ENCODE data around the gene IGF1R. TPM values are rescaled to one million over a fixed set of nuclear protein-coding genes. Genes with fewer than 3 reads are reported as not detected.

The IGF1R gene
- total RNA-seq, 1 experiment from 2014 or later = 51.6 TPM

- no peak overlapping the region for H3K4me3 Mint-ChIP-seq (ENCODE audit: unreplicated experiment)
- DNase-seq = no peak
- no peaks in the 10 kb centered on the region for H3K27me3 ChIP-seq (replicated peaks; ENCODE audit: control insufficient read depth, insufficient read depth, low read length)
- no peaks in the 10 kb centered on the region for H3K4me1 ChIP-seq
- H3K27ac Mint-ChIP-seq (ENCODE audit: unreplicated experiment) = no peak overlapping the region
- no peaks in the 10 kb centered on the region for H3K36me3 Mint-ChIP-seq (ENCODE audit: insufficient read depth, unreplicated experiment)
- no peaks in the 10 kb centered on the region for H3K9me3 Mint-ChIP-seq (ENCODE audit: unreplicated experiment)
- H3K9me3 ChIP-seq = no peaks in the 10 kb centered on the region
- ChIA-PET CTCF (no interaction called here), POLR2A (no interaction called here)
- intact Hi-C loops (cut with micrococcal nuclease; ENCODE audit: unreplicated experiment) = no loop called here
- no peak for TF ChIP-seq CTCF (IDR thresholded peaks at IDR 0.05; ENCODE audit: insufficient read depth in 1 of 2, low read depth in 1 of 2, low read length in 1 of 2, severe bottlenecking in 1 of 2, unreplicated experiment in 1 of 2)
- no peak overlapping the region for H3K4me3 ChIP-seq (ENCODE audit: low read depth, low read length)
- no TSS peak for BruUV-seq (replicated peaks)
- H3K27me3 Mint-ChIP-seq (ENCODE audit: insufficient read depth, unreplicated experiment) = peaks cover 2% of the 10 kb centered on the region
- H3K4me1 Mint-ChIP-seq (ENCODE audit: low read depth, unreplicated experiment) = no peaks in the 10 kb centered on the region
- no peaks in the 10 kb centered on the region for H3K36me3 ChIP-seq (ENCODE audit: control insufficient read depth, insufficient read depth, low read length)
These were observed 322.5 kb downstream of the IGF1R start for GRCh38 chr15:98970799-98971198.

GRCh38 chr15:98976500-98976899 is 328.2 kb downstream of the IGF1R start:
- POLR2A ChIA-PET = no interaction called here
- BruUV-seq (replicated peaks) = no TSS peak

GRCh38 chr15:98977441-98977840 is 329.1 kb downstream of the IGF1R start:
- Mint-ChIP-seq H3K36me3 (ENCODE audit: insufficient read depth, unreplicated experiment) (no peaks in the 10 kb centered on the region), H3K4me1 (ENCODE audit: low read depth, unreplicated experiment) (no peaks in the 10 kb centered on the region), H3K27ac (ENCODE audit: unreplicated experiment) (no peak overlapping the region), H3K27me3 (ENCODE audit: insufficient read depth, unreplicated experiment) (peaks cover 2% of the 10 kb centered on the region), H3K4me3 (ENCODE audit: unreplicated experiment) (no peak overlapping the region), H3K9me3 (ENCODE audit: unreplicated experiment) (no peaks in the 10 kb centered on the region)
- no peaks in the 10 kb centered on the region for H3K27me3 ChIP-seq (replicated peaks; ENCODE audit: control insufficient read depth, insufficient read depth, low read length)
- TF ChIP-seq CTCF (IDR thresholded peaks at IDR 0.05; ENCODE audit: insufficient read depth in 1 of 2, low read depth in 1 of 2, low read length in 1 of 2, severe bottlenecking in 1 of 2, unreplicated experiment in 1 of 2) = no peak
- no peak for DNase-seq
- ChIA-PET CTCF (no interaction called here), POLR2A (no interaction called here)
- no TSS peak for BruUV-seq (replicated peaks)
- H3K4me1 ChIP-seq = no peaks in the 10 kb centered on the region
- H3K4me3 ChIP-seq (ENCODE audit: low read depth, low read length) = no peak overlapping the region
- intact Hi-C loops (cut with micrococcal nuclease; ENCODE audit: unreplicated experiment) = no loop called here
- no peaks in the 10 kb centered on the region for H3K9me3 ChIP-seq
- no peaks in the 10 kb centered on the region for H3K36me3 ChIP-seq (ENCODE audit: control insufficient read depth, insufficient read depth, low read length)

More at GRCh38 chr15:98976500-98976899, 328.2 kb downstream of the IGF1R start:
- H3K4me3 Mint-ChIP-seq (ENCODE audit: unreplicated experiment) = no peak overlapping the region
- no peaks in the 10 kb centered on the region for H3K36me3 Mint-ChIP-seq (ENCODE audit: insufficient read depth, unreplicated experiment)
- no peaks in the 10 kb centered on the region for H3K9me3 Mint-ChIP-seq (ENCODE audit: unreplicated experiment)
- Histone ChIP-seq H3K4me3 (ENCODE audit: low read depth, low read length) (no peak overlapping the region), H3K4me1 (no peaks in the 10 kb centered on the region), H3K36me3 (ENCODE audit: control insufficient read depth, insufficient read depth, low read length) (no peaks in the 10 kb centered on the region), H3K9me3 (no peaks in the 10 kb centered on the region), H3K27me3 (replicated peaks; ENCODE audit: control insufficient read depth, insufficient read depth, low read length) (no peaks in the 10 kb centered on the region)
- CTCF ChIA-PET = no interaction called here
- intact Hi-C loops (cut with micrococcal nuclease; ENCODE audit: unreplicated experiment) = no loop called here
- H3K4me1 Mint-ChIP-seq (ENCODE audit: low read depth, unreplicated experiment) = no peaks in the 10 kb centered on the region
- no peak for TF ChIP-seq CTCF (IDR thresholded peaks at IDR 0.05; ENCODE audit: insufficient read depth in 1 of 2, low read depth in 1 of 2, low read length in 1 of 2, severe bottlenecking in 1 of 2, unreplicated experiment in 1 of 2)
- peaks cover 2% of the 10 kb centered on the region for H3K27me3 Mint-ChIP-seq (ENCODE audit: insufficient read depth, unreplicated experiment)
- no peak overlapping the region for H3K27ac Mint-ChIP-seq (ENCODE audit: unreplicated experiment)
- DNase-seq = no peak

Data from Caco-2 (cell line).